ENCODE data around the gene CTAGE6. TPM values are rescaled to one million over a fixed set of nuclear protein-coding genes. Genes with fewer than 3 reads are reported as not detected.
"Not testable (repeated sequence)": the region's sequence is repeated elsewhere in the genome, so short reads cannot be mapped to it uniquely, and the experiment has no call there.

Gene CTAGE6
- total RNA-seq, 1 experiment from 2014 or later = 0.64 TPM

GRCh38 chr7:143715543-143716193 is 41.8 kb downstream of the CTAGE6 start:
- not testable (repeated sequence) for DNase-seq (ENCODE audit: extremely low read depth, low read depth)

- not testable (repeated sequence) for DNase-seq (ENCODE audit: extremely low read depth, low read depth)
Measured at GRCh38 chr7:143714581-143715454, 42.7 kb downstream of the CTAGE6 start.

- peak; percentile 54 for DNase-seq (ENCODE audit: extremely low read depth, low read depth)
Measured at GRCh38 chr7:143712381-143712780, 45.1 kb downstream of the CTAGE6 start.

DNA sequence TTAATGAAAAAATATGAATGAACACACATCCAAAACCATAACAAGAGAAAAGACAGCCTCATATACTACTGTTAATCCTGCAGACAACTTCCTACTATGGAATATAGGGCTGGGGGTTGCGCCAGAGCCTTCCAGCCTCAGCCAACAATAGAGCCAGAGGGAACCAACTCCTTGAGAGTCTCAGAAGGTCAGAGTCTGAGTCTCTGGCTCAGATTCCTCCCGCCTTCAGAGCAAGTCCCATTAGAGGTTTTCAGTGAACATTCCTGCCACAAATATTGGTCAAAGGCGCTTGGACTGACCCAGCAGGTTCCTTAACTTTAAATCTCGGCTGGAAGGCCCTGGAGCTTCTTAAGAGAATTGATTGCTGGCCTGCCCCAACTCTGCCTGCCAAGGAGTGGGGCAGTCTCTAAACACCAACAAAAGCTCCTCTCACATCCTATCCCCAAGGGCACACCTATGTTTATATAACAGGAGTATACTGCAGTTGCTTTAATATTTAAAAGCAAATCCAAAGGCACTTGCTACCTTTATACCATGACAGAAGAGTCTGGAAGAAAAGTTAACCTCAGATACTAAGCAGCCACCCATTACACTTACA is 45.7 kb downstream of the CTAGE6 start:
- DNase-seq (ENCODE audit: extremely low read depth, low read depth) = not testable (repeated sequence)

GRCh38 chr7:143709895-143710294 is 47.6 kb downstream of the CTAGE6 start:
- DNase-seq (ENCODE audit: extremely low read depth, low read depth) = not testable (repeated sequence)

Small RNA genes within 50 kb of the gene (small RNA-seq; reads per million reads assigned to genes)
- gene RNU6-267P = 0 reads per million in 2 experiments

Other genes with a start within 250 kb of the CTAGE6 start
- not detected in 2 replicates for gene CTAGE15, start 185.9 kb downstream of the CTAGE6 start, total RNA-seq (2014; rRNA removed; shearing (Covaris generic))
- 23.0 and 28.9 TPM in 2 replicates for gene TCAF2, start 136.7 kb downstream of the CTAGE6 start, total RNA-seq (2014; rRNA removed; shearing (Covaris generic))
- gene TCAF1, start 144.5 kb upstream of the CTAGE6 start, total RNA-seq (2014; rRNA removed; shearing (Covaris generic)) = 37.4 and 38.1 TPM in 2 replicates
- 0.15 TPM in 1 of 2 replicates, not detected in the other for gene OR2F2, start 177.5 kb upstream of the CTAGE6 start, total RNA-seq (2014; rRNA removed; shearing (Covaris generic))
- gene OR2F1, start 197.1 kb upstream of the CTAGE6 start, total RNA-seq (2014; rRNA removed; shearing (Covaris generic)) = not detected in 2 replicates
- gene OR6B1, start 242.6 kb upstream of the CTAGE6 start, total RNA-seq (2014; rRNA removed; shearing (Covaris generic)) = not detected in 2 replicates

Measured in NCI-H460 (cell line).